ENCODE data around the gene LMNTD1.
"Not testable (repeated sequence)": the region's sequence is repeated elsewhere in the genome, so short reads cannot be mapped to it uniquely, and the experiment has no call there.

The LMNTD1 gene, protein sequence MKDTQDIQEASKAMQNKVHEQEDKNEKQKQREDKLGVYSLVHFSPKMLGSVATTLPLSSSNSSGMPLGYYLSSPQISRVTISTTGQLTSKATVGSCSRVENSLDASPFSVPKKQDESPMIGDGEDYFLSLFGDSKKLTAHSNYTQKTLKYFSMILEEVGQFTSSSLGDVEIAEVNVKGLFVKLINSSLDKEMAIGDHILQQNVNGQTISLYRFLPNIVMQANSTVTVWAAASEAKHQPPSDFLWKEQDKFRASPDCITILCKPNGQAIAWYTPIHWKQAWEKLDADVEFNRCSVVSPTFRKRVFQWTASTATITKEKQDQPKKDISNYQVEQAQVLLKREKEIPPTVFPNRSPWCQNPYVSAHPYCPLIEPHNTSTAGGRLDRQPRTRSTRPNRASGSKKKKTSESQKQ

DNA sequence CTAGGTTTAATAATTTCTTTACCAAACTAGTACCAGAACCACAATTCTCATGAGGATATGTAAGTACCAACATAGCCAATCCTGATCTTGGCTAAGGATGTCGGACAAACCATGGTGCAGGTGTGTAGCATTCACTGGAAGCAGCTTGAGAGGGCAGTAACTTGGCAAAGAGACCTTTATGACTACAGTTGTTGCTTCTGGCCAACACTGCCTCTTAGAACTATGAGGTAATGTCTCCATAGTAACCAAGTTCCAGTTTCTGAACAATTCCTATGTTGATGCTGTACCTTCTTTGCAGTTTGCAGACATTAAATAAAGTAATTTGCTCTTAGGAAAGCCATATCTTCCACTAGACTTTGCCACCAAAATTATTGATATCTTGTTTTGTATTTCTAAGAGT, at the start of gene LMNTD1:
Gene LMNTD1, minus strand, starts transcription at position 186 of the 400 bp plus-strand sequence. CDS start 324 bp downstream, outside the sequence.
- no peak for DNase-seq (ENCODE audit: low read depth)

DNA sequence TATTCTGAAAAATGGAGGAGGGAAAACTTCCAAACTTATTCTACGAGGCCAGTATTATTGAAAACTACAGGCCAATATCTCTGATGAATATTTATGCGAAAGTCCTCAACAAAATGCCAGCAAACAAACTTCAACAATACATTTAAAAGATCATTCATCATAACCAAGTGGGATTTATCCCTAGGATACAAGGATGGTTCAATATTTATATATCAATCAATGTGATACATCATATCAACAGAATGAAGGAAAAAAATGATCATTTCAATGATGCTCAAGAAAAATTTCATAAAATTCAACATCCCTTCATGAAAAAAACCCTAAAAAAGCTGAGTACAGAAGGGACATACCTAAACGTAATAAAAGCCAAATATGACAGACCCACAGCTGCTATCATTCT, 45.9 kb upstream of the LMNTD1 start:
- no peak for DNase-seq (ENCODE audit: low read depth)

DNA sequence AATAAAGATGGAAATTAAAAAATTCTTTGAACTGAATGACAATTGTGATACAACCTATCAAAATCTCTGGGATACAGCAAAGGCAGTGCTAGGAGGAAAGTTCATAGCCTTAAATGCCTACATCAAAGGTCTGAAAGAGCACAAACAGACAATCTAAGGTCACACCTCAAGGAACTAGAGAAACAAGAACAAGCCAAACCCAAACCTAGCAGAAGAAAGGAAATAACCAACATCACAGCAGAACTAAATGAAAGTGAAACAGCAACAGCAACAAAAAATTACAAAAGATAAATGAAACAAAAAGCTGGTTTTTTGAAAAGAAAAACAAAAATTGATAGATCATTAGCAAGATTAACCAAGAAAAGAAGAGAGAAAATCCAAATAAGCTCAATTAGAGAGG, 42.4 kb upstream of the LMNTD1 start:
- not testable (repeated sequence) for DNase-seq (ENCODE audit: low read depth)

DNA sequence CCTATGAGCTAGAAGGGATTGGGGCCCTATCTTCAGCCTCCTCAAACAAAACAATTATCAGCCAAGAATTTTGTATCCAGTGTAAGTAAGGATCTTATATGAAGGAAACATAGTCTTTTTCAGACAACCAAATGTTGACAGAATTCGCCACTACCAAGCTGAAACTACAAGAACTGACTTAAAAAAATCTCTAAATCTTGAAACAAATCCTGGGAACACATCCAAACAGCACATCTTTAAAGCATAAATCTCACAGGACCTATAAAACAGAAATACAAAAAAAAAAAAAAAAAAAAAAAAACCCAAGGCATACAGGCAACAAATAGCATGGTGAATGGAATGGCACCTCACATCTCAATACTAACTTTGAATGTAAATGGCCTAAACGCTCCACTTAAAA, 41.3 kb upstream of the LMNTD1 start:
- DNase-seq (ENCODE audit: low read depth): no peak

DNA sequence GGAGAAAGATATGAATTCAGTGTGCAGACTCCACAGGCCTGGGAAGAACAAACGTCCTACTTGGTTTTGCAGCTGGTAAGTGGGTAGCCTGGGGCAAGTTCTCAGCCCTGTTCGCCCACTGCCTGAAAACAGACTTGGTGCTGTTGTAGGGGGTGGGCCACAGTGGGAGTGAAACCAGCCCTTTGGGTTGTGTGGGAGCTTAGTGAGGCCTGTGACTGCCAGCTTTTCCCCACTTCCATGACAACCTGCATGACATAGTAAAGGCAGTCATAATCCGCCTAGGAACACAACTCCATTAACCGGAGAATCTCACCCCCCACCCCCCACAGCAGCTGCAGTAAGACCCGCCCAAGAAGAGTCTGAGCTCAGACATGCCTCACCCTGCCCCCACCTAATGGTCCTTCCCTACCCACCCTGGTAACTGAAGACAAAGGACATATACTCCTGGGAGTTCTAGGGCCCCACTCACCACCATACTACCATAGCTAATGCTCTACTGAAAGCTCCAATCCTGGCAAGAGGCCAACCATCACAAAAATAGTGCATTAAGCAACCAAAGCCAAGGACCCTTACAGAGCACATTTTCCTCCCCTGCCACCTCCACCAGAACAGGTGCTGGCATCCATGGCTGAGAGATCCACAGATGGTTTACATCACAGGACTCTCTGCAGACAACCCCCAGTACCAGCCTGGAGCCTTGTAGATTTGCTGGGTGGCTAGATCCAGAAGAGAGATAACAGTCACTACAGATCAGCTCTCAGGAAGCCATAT, 39.8 kb upstream of the LMNTD1 start:
- no peak for DNase-seq (ENCODE audit: low read depth)

DNA sequence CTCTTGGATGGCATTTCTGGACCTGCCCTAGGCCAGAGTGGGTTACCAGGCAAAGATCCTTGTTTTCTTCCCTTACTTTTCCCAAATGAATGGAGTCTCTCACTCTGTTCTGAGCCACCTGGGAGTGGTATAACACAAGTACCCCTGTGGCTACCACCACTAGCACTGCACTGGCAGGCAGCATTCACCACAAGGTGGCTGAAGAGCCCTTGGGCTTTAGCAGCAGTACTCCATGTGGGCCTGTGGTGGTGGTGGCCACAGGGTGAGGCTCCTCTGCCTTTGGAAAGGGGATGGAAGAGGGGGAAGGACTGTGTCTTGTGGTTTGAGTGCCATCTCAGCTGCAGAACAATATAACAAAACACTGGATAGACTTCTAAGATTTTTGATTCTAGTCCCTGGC, 38.1 kb upstream of the LMNTD1 start:
- no peak for DNase-seq (ENCODE audit: low read depth)

DNA sequence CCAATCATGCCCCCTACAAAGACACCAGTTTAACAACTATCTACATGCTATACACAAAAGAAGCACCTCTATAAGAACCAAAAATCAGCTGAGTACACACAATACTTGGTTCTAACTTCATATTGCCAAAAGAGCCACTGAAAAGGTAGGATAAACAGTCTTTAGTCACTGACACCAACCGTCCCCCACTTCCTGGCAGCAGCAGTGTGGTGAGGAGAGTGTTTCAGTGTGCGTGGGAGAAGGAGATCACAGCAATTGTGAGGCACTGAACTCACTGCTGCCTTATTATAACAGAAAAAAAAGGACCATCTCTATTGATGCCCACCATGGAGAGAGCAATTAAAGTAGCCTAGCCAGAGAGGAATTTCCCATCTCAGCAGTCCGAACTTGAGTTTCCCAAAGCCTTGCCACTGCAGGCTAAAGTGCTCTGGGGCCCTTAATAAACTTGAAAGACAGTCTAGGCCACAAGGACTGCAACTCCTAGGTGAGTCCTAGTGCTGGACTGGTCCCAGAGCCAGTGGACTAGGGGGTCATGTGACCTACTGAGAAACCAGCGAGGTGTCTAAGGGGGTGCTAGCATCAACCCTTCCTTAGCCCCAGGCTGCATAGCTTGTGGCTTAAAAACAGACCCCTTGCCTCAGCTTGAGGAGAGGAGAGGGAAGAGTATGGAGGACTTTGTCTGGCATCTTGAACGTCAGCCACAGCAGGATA, 37.1 kb upstream of the LMNTD1 start:
- DNase-seq (ENCODE audit: low read depth): no peak

DNA sequence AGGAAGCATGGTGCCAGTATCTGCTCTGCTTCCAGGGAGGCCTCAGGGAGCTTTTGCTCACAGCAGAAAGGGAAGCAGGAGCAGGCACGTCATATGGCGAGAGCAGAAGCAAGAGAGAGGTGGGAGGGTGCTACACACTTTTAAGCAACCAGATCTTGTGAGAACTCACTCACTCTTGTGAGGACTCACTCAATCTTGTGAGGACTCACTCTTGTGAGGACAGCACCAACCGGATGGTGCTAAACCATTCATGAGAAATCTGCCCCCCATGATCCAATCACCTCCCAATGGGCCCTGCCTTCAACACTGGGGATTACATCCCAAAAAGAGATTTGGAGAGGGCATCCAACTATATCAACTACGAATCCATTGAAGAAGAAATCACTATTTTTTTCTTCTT, 34.3 kb upstream of the LMNTD1 start:
- no peak for DNase-seq (ENCODE audit: low read depth)

DNA sequence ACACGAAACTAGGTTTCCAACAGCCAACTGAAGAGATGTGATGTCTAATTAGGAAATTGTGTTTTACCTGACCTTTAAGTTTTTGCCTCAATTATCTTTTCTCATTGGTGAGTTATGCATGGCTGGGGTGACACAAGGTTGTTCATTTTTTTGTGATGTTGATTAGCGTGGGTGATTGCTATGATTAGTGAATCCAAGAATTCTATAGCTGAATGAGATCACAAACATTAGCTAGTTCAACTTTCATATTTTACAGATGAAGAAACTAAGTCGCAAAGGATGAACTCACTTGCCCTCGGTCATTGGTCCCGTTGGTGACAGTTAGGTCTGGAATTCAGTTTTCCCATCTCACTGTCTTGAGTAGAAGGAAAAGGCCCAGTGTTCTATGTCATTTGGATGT, 32.6 kb upstream of the LMNTD1 start:
- no peak for DNase-seq (ENCODE audit: low read depth)

DNA sequence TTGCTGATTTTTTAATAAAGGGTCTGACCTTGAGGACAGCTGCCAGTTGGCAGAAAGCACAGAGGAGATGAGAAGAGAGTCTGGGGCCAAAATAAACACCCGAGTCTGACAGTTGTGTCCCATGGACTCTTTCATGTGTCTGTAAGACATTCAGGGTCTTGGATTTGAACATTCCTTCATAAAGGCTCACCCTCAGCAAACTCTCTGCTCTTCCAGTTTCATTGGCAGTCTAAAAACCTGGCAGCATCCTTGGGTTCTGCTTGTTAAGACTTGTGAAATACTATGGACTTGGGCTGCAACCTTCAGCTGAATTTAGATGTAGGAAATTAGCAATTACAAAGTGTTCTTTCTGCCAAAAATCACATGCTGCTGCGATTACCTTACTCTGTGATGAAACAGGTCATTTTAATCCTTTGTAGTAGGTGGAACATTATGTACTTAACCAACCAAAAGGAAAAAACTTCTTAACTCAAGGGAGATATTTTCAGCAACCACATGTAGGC, 32.0 kb upstream of the LMNTD1 start:
- no peak for DNase-seq (ENCODE audit: low read depth)

DNA sequence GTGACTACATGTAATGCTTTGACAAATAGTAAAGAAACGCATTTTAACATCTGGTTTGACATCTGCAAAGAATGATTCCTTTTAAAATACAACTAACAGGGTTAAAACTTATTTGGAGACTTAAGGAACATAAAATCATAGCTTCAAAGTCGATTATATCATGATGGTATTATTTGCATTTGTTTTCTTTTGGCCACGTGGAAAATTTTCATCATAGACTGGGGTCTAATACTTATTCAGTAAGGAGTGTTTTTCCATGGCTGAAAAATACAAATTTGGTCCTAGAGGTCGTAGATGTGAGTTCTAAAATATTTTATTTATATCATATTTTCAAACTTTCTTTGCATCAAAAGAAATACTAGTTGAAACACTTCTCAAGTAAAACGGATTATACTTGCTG, 31.5 kb upstream of the LMNTD1 start:
- no peak for DNase-seq (ENCODE audit: low read depth)

DNA sequence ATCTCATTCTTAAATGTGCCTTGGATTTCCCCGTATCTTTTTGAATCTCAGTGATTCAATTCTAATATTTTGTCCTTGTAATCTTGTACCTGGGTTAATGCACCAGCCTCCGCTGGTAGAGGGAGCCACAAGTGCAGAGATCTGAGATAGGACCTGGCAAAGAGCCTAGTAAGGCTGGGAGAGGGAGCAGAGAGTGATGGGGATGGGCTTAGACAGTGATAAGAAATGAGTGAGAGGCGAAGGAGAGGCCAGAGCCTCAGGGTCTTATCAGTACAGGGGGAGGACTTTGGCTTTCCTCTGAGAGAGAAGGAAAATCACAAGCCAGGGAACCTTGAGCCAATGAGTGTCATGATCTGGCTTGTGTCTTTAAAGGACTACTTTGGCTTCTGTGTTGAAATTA, 30.5 kb upstream of the LMNTD1 start:
- no peak for DNase-seq (ENCODE audit: low read depth)

DNA sequence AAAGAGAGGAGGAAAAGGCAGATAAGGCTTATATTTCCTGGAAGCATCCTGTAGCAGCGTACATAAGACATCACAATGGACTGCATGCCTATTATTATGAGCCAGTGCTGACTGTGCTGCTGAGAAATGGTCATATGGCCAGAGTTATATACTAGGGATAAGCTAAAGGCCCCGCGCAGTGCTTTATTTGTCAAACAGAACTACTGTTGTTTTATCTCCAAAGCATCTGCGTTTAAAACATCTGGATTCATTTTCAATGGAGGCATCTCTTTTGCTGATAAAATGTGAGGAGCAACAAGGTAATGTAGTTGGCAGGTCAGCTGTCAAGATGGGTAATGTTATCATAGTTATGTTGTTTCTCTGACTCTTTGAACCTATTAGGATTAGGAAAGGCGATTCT, 28.0 kb upstream of the LMNTD1 start:
- DNase-seq (ENCODE audit: low read depth): no peak

DNA sequence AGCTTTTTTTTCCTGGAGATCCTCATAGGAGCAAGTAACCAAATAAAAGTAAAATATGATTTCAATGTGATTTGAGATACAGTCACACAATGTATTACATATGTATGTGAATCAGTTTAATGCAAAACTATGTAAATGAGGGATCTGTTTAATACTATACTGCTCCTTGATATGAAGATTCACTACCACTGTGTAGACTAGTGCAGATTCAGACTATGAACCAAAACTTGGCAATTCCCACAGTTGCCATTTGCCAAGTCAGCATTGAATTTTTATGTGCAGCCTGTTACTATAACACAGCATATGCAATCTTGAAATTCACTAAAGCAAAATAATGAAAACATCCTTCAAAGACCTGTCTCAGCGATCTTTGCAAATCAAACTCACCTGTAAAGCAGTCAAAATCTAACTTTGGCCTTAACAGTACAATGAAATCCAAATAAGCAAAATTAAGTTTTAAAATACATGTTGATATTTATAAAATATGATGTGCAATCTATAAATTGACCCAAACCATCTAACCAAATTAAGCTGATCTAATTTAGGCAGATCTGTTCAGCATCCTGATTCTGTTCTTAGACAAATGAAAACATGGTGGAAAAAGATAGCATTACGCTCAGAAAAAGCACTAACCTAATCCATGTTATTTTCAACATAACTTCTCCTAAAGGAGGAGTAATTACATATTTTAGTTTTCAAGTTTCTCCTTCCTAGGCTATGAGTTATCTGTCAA, 25.5 kb upstream of the LMNTD1 start:
- no peak for DNase-seq (ENCODE audit: low read depth)

DNA sequence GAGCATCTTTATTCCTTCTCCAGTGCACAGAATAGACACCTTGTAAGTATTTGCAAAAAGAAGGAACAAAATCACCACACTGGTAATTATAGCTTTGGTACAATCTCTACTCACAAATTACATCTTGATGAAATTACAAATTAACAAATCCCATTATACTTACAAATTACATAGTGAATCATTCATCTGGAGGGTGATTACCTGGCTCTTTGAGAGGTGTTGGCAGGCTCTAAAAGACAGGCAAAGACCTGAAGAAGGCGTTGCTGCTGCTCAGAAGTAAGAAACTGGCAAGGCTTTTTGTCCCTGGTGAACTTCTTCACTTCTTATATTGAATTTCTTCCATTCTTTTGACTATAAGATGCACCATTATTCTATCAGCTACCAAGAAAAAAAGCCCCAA, 21.7 kb upstream of the LMNTD1 start:
- no peak for DNase-seq (ENCODE audit: low read depth)

DNA sequence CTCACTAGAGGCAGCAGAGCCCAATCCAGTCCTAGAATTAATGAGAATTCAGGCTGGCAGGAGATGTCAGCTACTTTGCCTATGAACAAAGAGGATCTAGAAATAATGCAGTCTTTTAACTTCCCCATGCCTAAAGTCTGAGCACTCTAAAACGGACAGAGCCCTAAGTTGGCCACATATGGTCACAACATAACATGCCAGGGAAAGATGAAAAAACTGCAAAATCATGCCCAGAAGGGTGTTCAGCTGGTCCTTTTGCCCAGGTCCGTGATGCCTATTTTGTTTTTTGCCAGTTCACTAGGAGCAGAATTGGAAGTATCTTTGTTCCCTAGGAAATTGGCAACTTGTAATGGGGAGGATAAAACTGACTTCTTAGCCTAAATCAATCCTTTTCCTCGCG, 20.3 kb upstream of the LMNTD1 start:
- DNase-seq (ENCODE audit: low read depth): no peak

DNA sequence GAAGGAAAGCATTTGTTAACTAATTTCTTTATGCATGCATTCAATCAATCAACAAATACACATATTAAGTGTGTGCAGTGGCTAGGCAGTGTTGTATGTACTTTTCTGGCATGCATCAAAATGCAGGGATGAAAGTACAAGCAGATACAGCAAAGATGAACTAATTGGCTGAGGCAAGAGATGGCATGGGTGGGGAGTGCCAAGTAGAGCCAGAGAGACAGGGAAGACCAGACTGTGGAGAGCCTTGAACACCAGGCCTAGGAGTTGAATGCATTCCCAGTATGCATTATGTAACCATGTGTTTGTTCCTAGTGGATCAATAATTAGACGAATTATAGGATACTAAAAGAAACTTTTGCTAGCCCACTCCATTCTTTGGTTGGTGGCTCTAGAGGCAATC, 17.3 kb upstream of the LMNTD1 start:
- no peak for DNase-seq (ENCODE audit: low read depth)

DNA sequence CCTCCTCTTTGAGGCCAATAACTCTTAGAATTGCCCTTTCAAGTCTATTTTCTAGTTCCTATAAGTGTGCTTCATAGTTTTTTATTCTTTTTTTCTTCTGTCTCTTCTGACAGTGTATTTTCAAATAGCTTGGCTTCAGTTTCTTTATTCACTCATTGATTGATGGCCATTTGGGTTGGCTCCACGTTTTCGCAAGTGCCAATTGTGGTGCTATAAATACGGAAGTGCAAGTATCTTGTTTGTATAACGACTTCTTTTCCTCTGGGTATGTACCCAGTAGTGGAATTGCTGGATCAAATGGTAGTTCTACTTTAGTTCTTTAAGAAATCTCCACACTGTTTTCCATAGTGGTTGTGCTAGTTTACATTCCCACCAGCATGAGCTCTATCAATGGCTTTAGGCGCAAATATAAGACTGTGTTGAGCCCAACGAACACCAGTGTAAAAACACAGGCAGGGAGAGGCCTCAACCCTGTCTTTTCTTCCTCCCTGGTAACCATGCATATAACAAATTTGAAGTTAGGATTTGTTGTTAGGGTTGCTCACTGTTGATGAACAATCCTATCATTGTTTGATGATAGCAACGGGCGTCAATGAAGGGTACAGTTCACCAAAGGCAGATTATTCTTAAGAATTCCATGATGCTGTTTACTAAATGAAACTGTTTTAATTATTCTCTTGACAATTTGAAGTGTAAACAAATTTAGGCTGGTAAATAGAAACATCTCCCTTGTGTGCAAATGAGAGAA, 13.3 kb upstream of the LMNTD1 start:
- no peak for DNase-seq (ENCODE audit: low read depth)

DNA sequence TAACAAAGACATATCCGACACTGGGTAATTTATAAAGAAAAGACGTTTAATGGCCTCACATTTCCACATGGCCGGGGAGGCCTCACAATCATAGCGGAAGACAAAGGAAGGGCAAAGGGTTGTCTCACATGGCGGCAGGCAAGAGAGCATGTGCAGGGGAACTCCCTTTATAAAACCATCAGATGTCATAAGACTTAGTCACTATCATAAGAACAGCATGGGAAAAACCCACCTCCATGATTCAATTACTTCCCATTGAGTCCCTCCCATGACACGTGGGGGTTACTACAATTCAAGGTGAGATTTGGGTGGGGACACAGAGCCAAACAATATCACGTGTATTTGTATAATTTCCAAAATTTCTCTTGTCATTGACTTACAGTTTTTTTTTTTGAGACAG, 5.5 kb upstream of the LMNTD1 start:
- DNase-seq (ENCODE audit: low read depth): no peak

DNA sequence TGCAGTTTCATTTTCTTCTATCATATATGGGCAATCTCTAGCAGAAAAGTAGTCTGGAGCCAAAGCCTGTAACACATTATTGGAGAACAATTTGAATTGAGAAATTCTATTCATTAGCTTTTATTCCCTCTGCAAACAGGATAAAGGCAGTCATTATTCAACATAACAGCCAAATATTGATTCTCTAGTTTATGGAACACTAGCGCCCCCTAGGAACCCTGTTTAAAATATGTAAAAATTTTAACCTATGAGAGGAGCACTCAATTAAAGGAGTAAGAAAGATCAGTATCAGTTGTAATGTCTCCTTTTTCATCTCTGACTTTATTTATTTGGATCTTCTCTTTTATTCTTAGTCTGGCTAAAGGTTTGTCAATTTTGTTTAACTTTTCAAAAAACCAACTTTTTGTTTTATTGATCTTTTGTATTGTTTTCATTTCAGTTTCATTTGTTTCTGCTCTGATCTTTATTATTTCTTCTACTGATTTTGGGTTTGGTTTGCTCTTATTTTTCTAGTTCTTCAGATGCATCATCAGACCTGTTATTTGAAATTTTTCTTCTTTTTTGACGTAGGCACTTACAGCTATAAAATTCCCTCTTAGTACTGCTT, 4.8 kb upstream of the LMNTD1 start:
- DNase-seq (ENCODE audit: low read depth): no peak

DNA sequence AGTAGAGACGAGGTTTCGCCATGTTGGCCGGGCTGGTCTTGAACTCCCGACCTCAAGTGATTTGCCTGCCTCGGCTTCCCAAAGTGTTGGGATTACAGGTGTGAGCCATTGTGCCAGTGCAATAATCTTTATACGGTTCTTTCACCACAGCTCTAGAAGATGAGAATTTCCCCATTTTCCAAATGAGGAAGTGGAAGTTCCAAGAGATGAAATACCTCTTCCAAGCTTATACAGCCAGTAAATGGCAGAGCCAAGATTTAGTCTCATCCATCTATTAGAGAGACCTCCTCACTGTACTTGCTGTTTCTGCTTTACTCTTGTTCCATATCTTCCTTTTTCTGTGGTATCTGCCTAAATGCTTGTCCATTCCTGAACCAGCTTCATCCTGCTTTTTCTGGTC, 3.1 kb upstream of the LMNTD1 start:
- DNase-seq (ENCODE audit: low read depth): no peak

Data from activated gamma-delta T cell treated with anti-CD3 and anti-CD28 coated beads, Interleukin-2, amount 50 U/mL, for 16 hours (primary cell).